ENCODE results near the gene GMDS.

GRCh38 chr6:1603708-1604107 is 641.7 kb downstream of the GMDS start:
- TF ChIP-seq, protein P1, sequence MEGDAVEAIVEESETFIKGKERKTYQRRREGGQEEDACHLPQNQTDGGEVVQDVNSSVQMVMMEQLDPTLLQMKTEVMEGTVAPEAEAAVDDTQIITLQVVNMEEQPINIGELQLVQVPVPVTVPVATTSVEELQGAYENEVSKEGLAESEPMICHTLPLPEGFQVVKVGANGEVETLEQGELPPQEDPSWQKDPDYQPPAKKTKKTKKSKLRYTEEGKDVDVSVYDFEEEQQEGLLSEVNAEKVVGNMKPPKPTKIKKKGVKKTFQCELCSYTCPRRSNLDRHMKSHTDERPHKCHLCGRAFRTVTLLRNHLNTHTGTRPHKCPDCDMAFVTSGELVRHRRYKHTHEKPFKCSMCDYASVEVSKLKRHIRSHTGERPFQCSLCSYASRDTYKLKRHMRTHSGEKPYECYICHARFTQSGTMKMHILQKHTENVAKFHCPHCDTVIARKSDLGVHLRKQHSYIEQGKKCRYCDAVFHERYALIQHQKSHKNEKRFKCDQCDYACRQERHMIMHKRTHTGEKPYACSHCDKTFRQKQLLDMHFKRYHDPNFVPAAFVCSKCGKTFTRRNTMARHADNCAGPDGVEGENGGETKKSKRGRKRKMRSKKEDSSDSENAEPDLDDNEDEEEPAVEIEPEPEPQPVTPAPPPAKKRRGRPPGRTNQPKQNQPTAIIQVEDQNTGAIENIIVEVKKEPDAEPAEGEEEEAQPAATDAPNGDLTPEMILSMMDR (optimal IDR thresholded peaks at IDR 0.05 in 1 of 3, IDR thresholded peaks at IDR 0.05 in 1 of 3, conservative IDR thresholded peaks at IDR 0.05 in 1 of 3; ENCODE audit: extremely low read depth in 1 of 3, insufficient read depth in 2 of 3, low read length in 3 of 3), result no peak
- TF ChIP-seq EZH2 (IDR thresholded peaks at IDR 0.05; ENCODE audit: low read length), result no peak

Measured in keratinocyte (primary cell).